A549 (cell line): ENCODE measurements around the gene MED14. TPM values are rescaled to one million over a fixed set of nuclear protein-coding genes. Genes with fewer than 3 reads are reported as not detected.

Source experiments
- ATAC-seq, 2 experiments: fragments of 200-7000 bp in 1 of 2; fragments of >200 bp in 1 of 2; cut with Nextera tagmentation in 1 of 2; cut with Tn5 transposase in 1 of 2; 3 replicates each; pipeline versions ENCODE4 v1.8.0 to v1.9.1; 2018 to 2020; ENCODE audit warnings: mild to moderate bottlenecking in 1 of 2, moderate library complexity in 1 of 2
- CTCF ChIA-PET: fragments of 300-600 bp; sonication (Branson Sonifier 250); formaldehyde crosslinking; extraction: SDS; loops from one replicate; lab custom pipeline; 2021; ENCODE audit warnings: antibody characterized with exemption, inconsistent platforms; lab: Yijun Ruan, JAX
- POLR2A ChIA-PET: fragments of 350-600 bp; formaldehyde crosslinking; extraction: SDS; loops from one replicate; lab custom pipeline; 2021; ENCODE audit warnings: antibody characterized with exemption, inconsistent platforms; lab: Yijun Ruan, JAX
- DNase-seq, 2 experiments: peaks; one replicate each; pipeline versions ENCODE4 v3.0.0 to v3.0.0-alpha.2; 2011 to 2016; ENCODE audit warnings: low read depth in 1 of 2, low spot score in 1 of 2
- FAIRE-seq: peaks from 2 replicates; lab custom pipeline; 2011; peaks lifted over from hg19 to GRCh38; lab: Jason Lieb, UNC
- H3K27ac ChIP-seq, 2 experiments: fragments of >200 bp; sonication (Bioruptor Twin); formaldehyde crosslinking; 3 replicates each; pipeline ENCODE4 v1.5.1; 2016 to 2017
- H3K4me1 ChIP-seq: fragments of >200 bp; sonication (Bioruptor Twin); formaldehyde crosslinking; 3 replicates; pipeline ENCODE4 v1.6.1; 2016
- H3K4me2 ChIP-seq: fragments of >200 bp; sonication (Bioruptor Twin); formaldehyde crosslinking; 3 replicates; pipeline ENCODE4 v1.6.1; 2016
- H3K4me3 ChIP-seq: fragments of >200 bp; sonication (Bioruptor Twin); formaldehyde crosslinking; 3 replicates; pipeline ENCODE4 v1.5.1; 2016
- H3K9me3 ChIP-seq: fragments of >200 bp; sonication (Bioruptor Twin); formaldehyde crosslinking; 3 replicates; pipeline ENCODE4 v1.6.1; 2016
- CBX2 ChIP-seq: fragments of 200-600 bp; sonication (generic); IDR thresholded peaks from 2 replicates; pipeline ENCODE4 v1.6.1; 2016; ENCODE audit warnings: low read depth, mild to moderate bottlenecking, borderline replicate concordance
- CBX8 ChIP-seq: fragments of 200-600 bp; sonication (generic); IDR thresholded peaks from 2 replicates; pipeline ENCODE4 v1.6.1; 2016
- EHMT2 ChIP-seq: fragments of 200-600 bp; sonication (generic); IDR thresholded peaks from 2 replicates; pipeline ENCODE4 v1.6.1; 2016; ENCODE audit warnings: antibody characterized with exemption, low read depth, mild to moderate bottlenecking, moderate library complexity
- ESRRA ChIP-seq: fragments of 150-350 bp; IDR thresholded peaks from 2 replicates; pipeline ENCODE4 v1.6.1; 2014; ENCODE audit warnings: mild to moderate bottlenecking, low read length, borderline replicate concordance
- HDAC2 ChIP-seq: fragments of 200-600 bp; sonication (generic); IDR thresholded peaks from 2 replicates; pipeline ENCODE4 v1.6.1; 2016
- HEYL ChIP-seq: fragments of 250-450 bp; sonication (Bioruptor Pico); IDR thresholded peaks from 2 replicates; pipeline ENCODE4 v1.8.0; 2021; ENCODE audit warnings: mild to moderate bottlenecking, moderate library complexity
- HOXA7 ChIP-seq: fragments of 250-450 bp; sonication (Bioruptor Pico); IDR thresholded peaks from 2 replicates; pipeline ENCODE4 v1.5.0; 2020; ENCODE audit warnings: mild to moderate bottlenecking, moderate library complexity
- HOXB5 ChIP-seq: fragments of 250-450 bp; sonication (Bioruptor Pico); IDR thresholded peaks from 2 replicates; pipeline ENCODE4 v1.5.0; 2020; ENCODE audit warnings: mild to moderate bottlenecking, moderate library complexity
- KDM1A ChIP-seq: fragments of 200-600 bp; sonication (generic); IDR thresholded peaks from 2 replicates; pipeline ENCODE4 v1.6.1; 2016; ENCODE audit warnings: low read depth, mild to moderate bottlenecking
- MAZ ChIP-seq: fragments of 150-350 bp; IDR thresholded peaks from 2 replicates; pipeline ENCODE4 v1.6.1; 2014; ENCODE audit warnings: antibody characterized with exemption, low read depth, low read length, borderline replicate concordance
- MYC ChIP-seq: IDR thresholded peaks from 2 replicates; pipeline ENCODE4 v1.6.1; 2012; ENCODE audit warnings: mild to moderate bottlenecking, inconsistent platforms, low read length, improper control_type of control experiment, borderline replicate concordance
- NFE2L2 ChIP-seq: fragments of 150-350 bp; conservative IDR thresholded peaks from 2 replicates; pipeline ENCODE4 v1.6.1; 2014; ENCODE audit warnings: low read length
- NPAS2 ChIP-seq: fragments of 250-450 bp; sonication (Bioruptor Pico); IDR thresholded peaks from 2 replicates; pipeline ENCODE4 v1.8.0; 2022; ENCODE audit warnings: mild to moderate bottlenecking, moderate library complexity, borderline replicate concordance
- RARB ChIP-seq: fragments of 250-450 bp; sonication (Bioruptor Pico); IDR thresholded peaks from 2 replicates; pipeline ENCODE4 v1.8.0; 2021; ENCODE audit warnings: mild to moderate bottlenecking, moderate library complexity
- SMC3 ChIP-seq: fragments of >200 bp; sonication (Bioruptor Twin); formaldehyde crosslinking; IDR thresholded peaks from 3 replicates; pipeline ENCODE4 v1.6.1; 2018; ENCODE audit warnings: inconsistent platforms
- SREBF2 ChIP-seq: fragments of 450-650 bp; IDR thresholded peaks from 2 replicates; pipeline ENCODE4 v1.6.1; 2014; ENCODE audit warnings: mild to moderate bottlenecking, moderate library complexity
- ZSCAN20 ChIP-seq: fragments of 250-450 bp; sonication (Bioruptor Pico); IDR thresholded peaks from 2 replicates; pipeline ENCODE4 v1.8.0; 2022; ENCODE audit warnings: mild to moderate bottlenecking, moderate library complexity
- WGBS: methylation state at CpG from one replicate; pipeline ENCODE4 v1.1.6; 2017; ENCODE audit errors: missing lambda C conversion rate; 5-methylcytosine and 5-hydroxymethylcytosine counted together
- polyA plus RNA-seq, 4 experiments: library from polyadenylated mRNA; depleted of rRNA in 3 of 4; stranded (reverse); fragments of >200 nt; fragmentation: RNase III in 1 of 4; extraction: RNeasy Plus Mini Kit Qiagen cat#74134 plus additional on column Dnase treatment in 1 of 4; gene quantifications; 2 replicates in 3 of 4; 3 replicates in 1 of 4; pipeline ENCODE4 v1.2.3, GENCODE V29; 2011 to 2017
- TF ChIP-seq, protein P1 (sequence below): fragments of 250-450 bp; sonication (Bioruptor Pico); IDR thresholded peaks from 2 replicates; pipeline ENCODE4 v1.5.0; 2021; ENCODE audit warnings: mild to moderate bottlenecking, moderate library complexity, borderline replicate concordance
- TF ChIP-seq, protein P2 (sequence below): IDR thresholded peaks from 2 replicates; pipeline ENCODE4 v1.6.1; 2012
- TF ChIP-seq, protein P3 (sequence below): fragments of 200-600 bp; sonication (generic); IDR thresholded peaks from 2 replicates; pipeline ENCODE4 v1.6.1; 2016; ENCODE audit warnings: antibody characterized with exemption, mild to moderate bottlenecking, moderate library complexity
- TF ChIP-seq, protein P4 (sequence below): fragments of 450-650 bp; IDR thresholded peaks from 2 replicates; pipeline ENCODE4 v1.6.1; 2014; ENCODE audit warnings: antibody characterized with exemption

MED14 gene
- polyA plus RNA-seq, 2 of the 4 experiments (the other 2 are of a cell fraction), result 26.8 to 62.0 TPM

DNA sequence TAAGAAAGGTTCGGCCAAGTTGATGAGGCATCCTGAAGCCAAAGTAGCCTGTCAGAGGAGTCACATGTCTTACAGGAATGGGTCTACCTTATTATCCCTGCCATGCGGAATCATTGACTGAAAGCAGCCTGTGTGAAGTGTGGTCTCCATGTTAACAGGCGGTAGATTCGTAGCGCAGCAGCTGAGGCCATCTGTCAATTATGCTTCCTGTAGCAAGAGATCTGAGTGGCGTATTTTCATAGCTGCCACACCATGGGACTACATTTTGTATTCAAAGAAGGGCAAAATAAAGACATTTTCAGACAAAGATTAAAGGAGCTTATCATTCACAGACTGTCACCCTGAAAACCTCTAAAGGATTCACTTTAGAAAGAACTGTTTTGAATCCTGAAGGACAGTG lies 11.2 kb upstream of the MED14 start (continued):
- TF ChIP-seq, protein P1, sequence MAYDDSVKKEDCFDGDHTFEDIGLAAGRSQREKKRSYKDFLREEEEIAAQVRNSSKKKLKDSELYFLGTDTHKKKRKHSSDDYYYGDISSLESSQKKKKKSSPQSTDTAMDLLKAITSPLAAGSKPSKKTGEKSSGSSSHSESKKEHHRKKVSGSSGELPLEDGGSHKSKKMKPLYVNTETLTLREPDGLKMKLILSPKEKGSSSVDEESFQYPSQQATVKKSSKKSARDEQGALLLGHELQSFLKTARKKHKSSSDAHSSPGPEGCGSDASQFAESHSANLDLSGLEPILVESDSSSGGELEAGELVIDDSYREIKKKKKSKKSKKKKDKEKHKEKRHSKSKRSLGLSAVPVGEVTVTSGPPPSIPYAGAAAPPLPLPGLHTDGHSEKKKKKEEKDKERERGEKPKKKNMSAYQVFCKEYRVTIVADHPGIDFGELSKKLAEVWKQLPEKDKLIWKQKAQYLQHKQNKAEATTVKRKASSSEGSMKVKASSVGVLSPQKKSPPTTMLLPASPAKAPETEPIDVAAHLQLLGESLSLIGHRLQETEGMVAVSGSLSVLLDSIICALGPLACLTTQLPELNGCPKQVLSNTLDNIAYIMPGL (CRISPR knock-in tag), result no peak
- TF ChIP-seq KDM1A, result no peak

DNA sequence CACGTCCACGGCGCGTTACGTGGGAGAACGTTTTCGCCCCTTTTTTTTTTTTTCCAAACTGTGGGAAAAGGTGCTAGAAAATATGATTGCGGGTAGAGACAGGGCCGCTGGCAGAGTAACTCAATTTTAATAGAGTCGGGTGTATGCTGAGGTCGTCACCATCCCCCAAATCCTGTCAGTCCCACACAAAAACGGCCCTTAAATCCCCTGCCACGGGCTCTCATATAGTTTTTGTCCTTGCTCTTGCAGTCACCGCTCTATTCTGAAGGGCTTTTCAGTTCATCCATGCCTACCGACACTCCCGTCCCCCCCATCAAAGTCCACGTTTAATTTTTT lies 796 bp upstream of the MED14 start:
- TF ChIP-seq CBX2, result no peak
- TF ChIP-seq NPAS2 (CRISPR knock-in tag), result no peak
- TF ChIP-seq HOXA7 (CRISPR knock-in tag), result no peak
- TF ChIP-seq CBX8, result no peak
- no peak for TF ChIP-seq EHMT2
- TF ChIP-seq RARB (CRISPR knock-in tag), result no peak
- TF ChIP-seq MAZ, result no peak
- TF ChIP-seq HOXB5 (CRISPR knock-in tag), result no peak
- TF ChIP-seq ZSCAN20 (CRISPR knock-in tag), result no peak
- TF ChIP-seq NFE2L2, result no peak
- TF ChIP-seq, protein P2, sequence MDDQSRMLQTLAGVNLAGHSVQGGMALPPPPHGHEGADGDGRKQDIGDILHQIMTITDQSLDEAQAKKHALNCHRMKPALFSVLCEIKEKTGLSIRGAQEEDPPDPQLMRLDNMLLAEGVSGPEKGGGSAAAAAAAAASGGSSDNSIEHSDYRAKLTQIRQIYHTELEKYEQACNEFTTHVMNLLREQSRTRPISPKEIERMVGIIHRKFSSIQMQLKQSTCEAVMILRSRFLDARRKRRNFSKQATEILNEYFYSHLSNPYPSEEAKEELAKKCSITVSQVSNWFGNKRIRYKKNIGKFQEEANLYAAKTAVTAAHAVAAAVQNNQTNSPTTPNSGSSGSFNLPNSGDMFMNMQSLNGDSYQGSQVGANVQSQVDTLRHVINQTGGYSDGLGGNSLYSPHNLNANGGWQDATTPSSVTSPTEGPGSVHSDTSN, result no peak
- TF ChIP-seq HDAC2, result no peak
- TF ChIP-seq, protein P3, sequence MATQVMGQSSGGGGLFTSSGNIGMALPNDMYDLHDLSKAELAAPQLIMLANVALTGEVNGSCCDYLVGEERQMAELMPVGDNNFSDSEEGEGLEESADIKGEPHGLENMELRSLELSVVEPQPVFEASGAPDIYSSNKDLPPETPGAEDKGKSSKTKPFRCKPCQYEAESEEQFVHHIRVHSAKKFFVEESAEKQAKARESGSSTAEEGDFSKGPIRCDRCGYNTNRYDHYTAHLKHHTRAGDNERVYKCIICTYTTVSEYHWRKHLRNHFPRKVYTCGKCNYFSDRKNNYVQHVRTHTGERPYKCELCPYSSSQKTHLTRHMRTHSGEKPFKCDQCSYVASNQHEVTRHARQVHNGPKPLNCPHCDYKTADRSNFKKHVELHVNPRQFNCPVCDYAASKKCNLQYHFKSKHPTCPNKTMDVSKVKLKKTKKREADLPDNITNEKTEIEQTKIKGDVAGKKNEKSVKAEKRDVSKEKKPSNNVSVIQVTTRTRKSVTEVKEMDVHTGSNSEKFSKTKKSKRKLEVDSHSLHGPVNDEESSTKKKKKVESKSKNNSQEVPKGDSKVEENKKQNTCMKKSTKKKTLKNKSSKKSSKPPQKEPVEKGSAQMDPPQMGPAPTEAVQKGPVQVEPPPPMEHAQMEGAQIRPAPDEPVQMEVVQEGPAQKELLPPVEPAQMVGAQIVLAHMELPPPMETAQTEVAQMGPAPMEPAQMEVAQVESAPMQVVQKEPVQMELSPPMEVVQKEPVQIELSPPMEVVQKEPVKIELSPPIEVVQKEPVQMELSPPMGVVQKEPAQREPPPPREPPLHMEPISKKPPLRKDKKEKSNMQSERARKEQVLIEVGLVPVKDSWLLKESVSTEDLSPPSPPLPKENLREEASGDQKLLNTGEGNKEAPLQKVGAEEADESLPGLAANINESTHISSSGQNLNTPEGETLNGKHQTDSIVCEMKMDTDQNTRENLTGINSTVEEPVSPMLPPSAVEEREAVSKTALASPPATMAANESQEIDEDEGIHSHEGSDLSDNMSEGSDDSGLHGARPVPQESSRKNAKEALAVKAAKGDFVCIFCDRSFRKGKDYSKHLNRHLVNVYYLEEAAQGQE, result no peak
- TF ChIP-seq SREBF2, result no peak
- TF ChIP-seq HEYL, result no peak
- TF ChIP-seq SMC3, result no peak
- TF ChIP-seq, protein P4, sequence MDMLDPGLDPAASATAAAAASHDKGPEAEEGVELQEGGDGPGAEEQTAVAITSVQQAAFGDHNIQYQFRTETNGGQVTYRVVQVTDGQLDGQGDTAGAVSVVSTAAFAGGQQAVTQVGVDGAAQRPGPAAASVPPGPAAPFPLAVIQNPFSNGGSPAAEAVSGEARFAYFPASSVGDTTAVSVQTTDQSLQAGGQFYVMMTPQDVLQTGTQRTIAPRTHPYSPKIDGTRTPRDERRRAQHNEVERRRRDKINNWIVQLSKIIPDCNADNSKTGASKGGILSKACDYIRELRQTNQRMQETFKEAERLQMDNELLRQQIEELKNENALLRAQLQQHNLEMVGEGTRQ, result no peak
- TF ChIP-seq MYC, result no peak
- no peak for TF ChIP-seq KDM1A
- TF ChIP-seq ESRRA, result no peak
- TF ChIP-seq, all 56 proteins: peak for 0
- peak; percentile 23 to 38; a peak in 5 of 6 replicates for ATAC-seq
- POLR2A ChIA-PET, result interaction anchor here (1.1 to 1.8 kb wide), 2 partner anchors 274 to 349 kb away, joined by 3 to 9 read pairs; partner anchors contain the start of gene USP9X
- Histone ChIP-seq H3K27ac (peak overlapping the region; percentile 94 to 95), H3K4me3 (peak overlapping the region; percentile 94), H3K9me3 (no peaks in the 10 kb centered on the region), H3K4me2 (peak overlapping the region; percentile 85), H3K4me1 (peaks cover 27% of the 10 kb centered on the region; the same call in 2 of the 3 replicates)
- no peak for DNase-seq
- 3% methylated on average over 17 of the region's 17 CpGs for WGBS
- CTCF ChIA-PET, result interaction anchor here (1.0 kb wide), 1 partner anchor 58 kb away, joined by 5 read pairs; no protein-coding TSS in a partner anchor
- no peak for FAIRE-seq
